Chondrocyte (in vitro differentiated cells): Measurements from ENCODE around the gene CXCR5. TPM values are rescaled to one million over a fixed set of nuclear protein-coding genes. Genes with fewer than 3 reads are reported as not detected.

Experiments used
- DNase-seq: peaks from one replicate; pipeline ENCODE4 v3.0.0; 2021; ENCODE audit warnings: mixed read lengths, low spot score
- H3K27ac Mint-ChIP-seq: one replicate; pipeline ENCODE4 v1.8.0; 2021; ENCODE audit warnings: mild to moderate bottlenecking, moderate library complexity, mixed read lengths; ENCODE audit not compliant: unreplicated experiment
- H3K27me3 Mint-ChIP-seq: 2 replicates; pipeline ENCODE4 v1.8.0; 2021; ENCODE audit warnings: low read depth, mixed read lengths
- H3K36me3 Mint-ChIP-seq: 2 replicates; pipeline ENCODE4 v1.8.0; 2021; ENCODE audit warnings: low read depth, mixed read lengths
- H3K4me1 Mint-ChIP-seq: 2 replicates; pipeline ENCODE4 v1.8.0; 2021; ENCODE audit warnings: low read depth, mild to moderate bottlenecking, mixed read lengths
- H3K4me3 Mint-ChIP-seq: one replicate; pipeline ENCODE4 v1.8.0; 2021; ENCODE audit warnings: mild to moderate bottlenecking, moderate library complexity, mixed read lengths; ENCODE audit not compliant: unreplicated experiment
- H3K9me3 Mint-ChIP-seq: 2 replicates; pipeline ENCODE4 v1.8.0; 2021; ENCODE audit warnings: low read depth, mixed read lengths
- CTCF ChIP-seq: fragments of 200-600 bp; sonication (generic); IDR thresholded peaks from 2 replicates; pipeline ENCODE4 v1.5.0; 2021; ENCODE audit warnings: antibody characterized with exemption, mild to moderate bottlenecking, moderate library complexity
- total RNA-seq: library from RNA; stranded (reverse); gene quantifications from 3 replicates; pipeline ENCODE4 v1.2.1, GENCODE V29; 2021

CXCR5 gene
- total RNA-seq, 1 donor from 2014 or later = 0.07 TPM

- H3K4me1 Mint-ChIP-seq = peaks cover 97% of the 10 kb centered on the region
- H3K27me3 Mint-ChIP-seq = no peaks in the 10 kb centered on the region
- H3K36me3 Mint-ChIP-seq = no peaks in the 10 kb centered on the region
- H3K27ac Mint-ChIP-seq = peak overlapping the region; percentile 100
- no peak for TF ChIP-seq CTCF
- H3K9me3 Mint-ChIP-seq = no peaks in the 10 kb centered on the region
- H3K4me3 Mint-ChIP-seq = peak overlapping the region; percentile 67
- DNase-seq = peak; percentile 87
Observed at GRCh38 chr11:118915941-118916841, 32.5 kb downstream of the CXCR5 start.

GRCh38 chr11:118916842-118917388, 33.2 kb downstream of the CXCR5 start:
- peaks cover 97% of the 10 kb centered on the region for H3K4me1 Mint-ChIP-seq
- no peak for DNase-seq
- peak overlapping the region; percentile 100 for H3K27ac Mint-ChIP-seq
- no peaks in the 10 kb centered on the region for H3K36me3 Mint-ChIP-seq
- no peaks in the 10 kb centered on the region for H3K9me3 Mint-ChIP-seq
- no peaks in the 10 kb centered on the region for H3K27me3 Mint-ChIP-seq
- no peak for TF ChIP-seq CTCF
- H3K4me3 Mint-ChIP-seq = peak overlapping the region; percentile 67

DNA sequence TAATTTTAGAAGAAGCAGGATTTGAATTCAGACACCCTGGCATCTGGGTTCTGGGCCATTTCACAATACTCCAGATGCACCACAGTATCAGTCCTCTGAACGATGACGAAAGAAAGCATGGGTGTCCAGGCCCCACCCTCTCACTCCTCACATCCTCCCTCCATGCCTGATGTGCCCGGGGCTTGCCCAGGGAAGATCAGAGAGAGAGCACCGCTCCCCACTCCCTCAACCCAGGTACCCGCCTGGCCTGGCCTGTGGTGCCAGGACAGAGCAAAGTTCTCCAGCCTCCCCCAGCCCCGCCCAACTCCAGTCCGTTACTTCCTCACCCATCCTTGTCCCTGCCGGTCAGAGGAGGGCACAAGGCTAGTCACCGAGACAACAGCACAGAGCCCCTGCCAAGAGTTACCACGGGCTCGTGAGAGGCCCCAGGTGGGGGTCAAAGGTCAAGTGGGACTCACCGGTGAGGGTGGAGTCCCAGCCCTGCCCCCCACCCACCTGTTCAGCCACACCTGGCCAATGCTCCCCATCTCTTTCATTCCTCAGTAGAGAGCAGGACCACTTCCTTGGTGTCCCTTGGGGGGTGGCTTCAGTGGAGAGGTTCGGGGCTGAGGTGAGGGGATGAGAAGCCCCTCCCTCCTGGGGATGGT, 33.9 kb downstream of the CXCR5 start:
- no peaks in the 10 kb centered on the region for H3K9me3 Mint-ChIP-seq
- no peak for DNase-seq
- TF ChIP-seq CTCF = no peak

GRCh38 chr11:118918128-118918685, 34.5 kb downstream of the CXCR5 start:
- Mint-ChIP-seq H3K27me3 (no peaks in the 10 kb centered on the region), H3K4me1 (peaks cover 90% of the 10 kb centered on the region), H3K27ac (peak overlapping the region; percentile 100), H3K9me3 (no peaks in the 10 kb centered on the region), H3K4me3 (peak overlapping the region; percentile 67), H3K36me3 (peaks cover 1% of the 10 kb centered on the region)
- peak; percentile 13 for TF ChIP-seq CTCF
- DNase-seq = no peak

More for the DNA sequence above, 33.9 kb downstream of the CXCR5 start:
- Mint-ChIP-seq H3K4me3 (peak overlapping the region; percentile 67), H3K36me3 (no peaks in the 10 kb centered on the region), H3K27me3 (no peaks in the 10 kb centered on the region), H3K4me1 (peaks cover 90% of the 10 kb centered on the region), H3K27ac (peak overlapping the region; percentile 100)

GRCh38 chr11:118918686-118919280, 35.1 kb downstream of the CXCR5 start:
- DNase-seq = no peak
- peak overlapping the region; percentile 98 for H3K4me3 Mint-ChIP-seq

More at GRCh38 chr11:118918686-118919280, 35.1 kb downstream of the CXCR5 start:
- H3K9me3 Mint-ChIP-seq = no peaks in the 10 kb centered on the region
- TF ChIP-seq CTCF = no peak
- no peaks in the 10 kb centered on the region for H3K27me3 Mint-ChIP-seq
- H3K4me1 Mint-ChIP-seq = peaks cover 91% of the 10 kb centered on the region
- peaks cover 3% of the 10 kb centered on the region for H3K36me3 Mint-ChIP-seq
- peak overlapping the region; percentile 100 for H3K27ac Mint-ChIP-seq
